CD14-positive monocyte (primary cell): ENCODE data around the gene SAP30BP. TPM values are rescaled to one million over a fixed set of nuclear protein-coding genes. Genes with fewer than 3 reads are reported as not detected.

Experiments
- DNase-seq, 3 donors: peaks; one replicate each; pipeline ENCODE4 v3.0.0-alpha.2; 2011 to 2022
- H2AFZ ChIP-seq: 2 replicates; pipeline ENCODE4 v1.6.0; 2012; ENCODE audit warnings: mild to moderate bottlenecking, low read depth, low read length, inconsistent platforms; ENCODE audit not compliant: insufficient read depth, poor library complexity, severe bottlenecking
- H3K27ac ChIP-seq, 2 donors: 1 replicate in 1 of 2; 2 replicates in 1 of 2; pipeline ENCODE4 v1.5.1; 2012 to 2013; ENCODE audit warnings: low read length in 2 of 2, control low read depth in 1 of 2, inconsistent platforms in 1 of 2, low read depth in 1 of 2, mild to moderate bottlenecking in 1 of 2
- H3K27me3 ChIP-seq, 2 donors: one replicate each; pipeline versions ENCODE4 v1.6.0 to v1.6.1; 2011 to 2013; ENCODE audit warnings: low read length in 2 of 2; ENCODE audit not compliant: control insufficient read depth in 2 of 2, insufficient read depth in 2 of 2
- H3K36me3 ChIP-seq, 2 donors: replicated peaks in 1 of 2; 1 replicate in 1 of 2; 2 replicates in 1 of 2; pipeline versions ENCODE4 v1.5.1 to v1.6.1; 2012 to 2013; ENCODE audit warnings: low read length in 2 of 2, control low read depth in 1 of 2, inconsistent platforms in 1 of 2, mild to moderate bottlenecking in 1 of 2; ENCODE audit not compliant: insufficient read depth in 2 of 2, control insufficient read depth in 1 of 2
- H3K4me1 ChIP-seq, 2 donors: 1 replicate in 1 of 2; 2 replicates in 1 of 2; pipeline versions ENCODE4 v1.5.1 to v1.6.1; 2012 to 2013; ENCODE audit warnings: low read length in 2 of 2, control low read depth in 1 of 2, inconsistent platforms in 1 of 2, mild to moderate bottlenecking in 1 of 2, moderate library complexity in 1 of 2; ENCODE audit not compliant: insufficient read depth in 2 of 2, control insufficient read depth in 1 of 2
- H3K4me2 ChIP-seq: replicated peaks from 2 replicates; pipeline ENCODE3; 2012; ENCODE audit warnings: low read length, moderate library complexity, mild to moderate bottlenecking; ENCODE audit not compliant: poor library complexity, severe bottlenecking; ENCODE audit errors: extremely low read depth
- H3K4me3 ChIP-seq, 3 experiments: fragments of 200-600 bp in 1 of 3; sonication (generic) in 1 of 3; replicated peaks in 1 of 3; 1 replicate in 2 of 3; 2 replicates in 1 of 3; pipeline ENCODE4 v1.5.1; 2011 to 2013; ENCODE audit warnings: low read length in 3 of 3, mild to moderate bottlenecking in 3 of 3, control low read depth in 2 of 3, low read depth in 2 of 3, inconsistent platforms in 1 of 3, moderate library complexity in 1 of 3
- H3K79me2 ChIP-seq: 2 replicates; pipeline ENCODE4 v1.6.0; 2012; ENCODE audit warnings: mild to moderate bottlenecking, control low read depth, inconsistent platforms, low read length, moderate library complexity; ENCODE audit not compliant: insufficient read depth
- H3K9ac ChIP-seq: 2 replicates; pipeline ENCODE4 v1.6.0; 2017; ENCODE audit warnings: low read length, mild to moderate bottlenecking; ENCODE audit not compliant: insufficient read depth, poor library complexity, severe bottlenecking
- H3K9me3 ChIP-seq, 2 donors: replicated peaks in 1 of 2; 1 replicate in 1 of 2; 2 replicates in 1 of 2; pipeline versions ENCODE4 v1.5.1 to v1.6.1; 2012 to 2013; ENCODE audit warnings: low read length in 2 of 2, control low read depth in 1 of 2; ENCODE audit not compliant: control insufficient read depth in 1 of 2, insufficient read depth in 1 of 2
- H4K20me1 ChIP-seq: 2 replicates; pipeline ENCODE4 v1.6.0; 2012; ENCODE audit warnings: mild to moderate bottlenecking, low read length, control low read depth, moderate library complexity; ENCODE audit not compliant: insufficient read depth
- H3K27ac Mint-ChIP-seq, 7 donors: one replicate each; pipeline ENCODE4 v1.8.0; 2020; ENCODE audit warnings: mild to moderate bottlenecking in 7 of 7, mixed read lengths in 7 of 7, moderate library complexity in 6 of 7, inconsistent platforms in 2 of 7
- H3K27me3 Mint-ChIP-seq, 3 donors: one replicate each; pipeline ENCODE4 v1.8.0; 2021 to 2022; ENCODE audit warnings: low read depth in 3 of 3, mild to moderate bottlenecking in 3 of 3, mixed read lengths in 3 of 3, moderate library complexity in 3 of 3, inconsistent platforms in 1 of 3
- H3K36me3 Mint-ChIP-seq, 2 donors: one replicate each; pipeline ENCODE4 v1.8.0; 2020; ENCODE audit warnings: mixed read lengths in 2 of 2, inconsistent platforms in 1 of 2, mild to moderate bottlenecking in 1 of 2
- H3K4me1 Mint-ChIP-seq: one replicate; pipeline ENCODE4 v1.8.0; 2020; ENCODE audit warnings: mild to moderate bottlenecking, mixed read lengths
- H3K4me3 Mint-ChIP-seq, 2 donors: one replicate each; pipeline ENCODE4 v1.8.0; 2020; ENCODE audit warnings: mild to moderate bottlenecking in 2 of 2, mixed read lengths in 2 of 2, moderate library complexity in 1 of 2
- H3K9me3 Mint-ChIP-seq, 7 donors: one replicate each; pipeline ENCODE4 v1.8.0; 2020 to 2022; ENCODE audit warnings: mixed read lengths in 7 of 7, mild to moderate bottlenecking in 6 of 7, moderate library complexity in 6 of 7, inconsistent platforms in 2 of 7
- CTCF ChIP-seq: fragments of 200-600 bp; IDR thresholded peaks from one replicate; pipeline ENCODE4 v1.8.0; 2022; ENCODE audit warnings: antibody characterized with exemption, mild to moderate bottlenecking
- WGBS: methylation state at CpG from one replicate; pipeline ENCODE4 v1.1.5; 2013; ENCODE audit warnings: missing lambda C conversion rate; ENCODE audit not compliant: insufficient coverage; 5-methylcytosine and 5-hydroxymethylcytosine counted together
- intact Hi-C, 2 donors: fragments of 100-400 bp; cut with micrococcal nuclease; formaldehyde crosslinking; loops; one replicate each; pipeline versions ENCODE4 v1.15.0 to v1.15.1; 2023
- polyA plus RNA-seq, 3 donors: library from polyadenylated mRNA; depleted of rRNA in 1 of 3; unstranded in 2 of 3; stranded (reverse) in 1 of 3; fragments of 300-500 nt in 2 of 3; fragments of >200 nt in 1 of 3; fragmentation: Illumina TruSeq in 2 of 3; gene quantifications; 1 replicate in 2 of 3; 2 replicates in 1 of 3; pipeline ENCODE4 v1.2.3, GENCODE V29; 2012 to 2021

Gene SAP30BP
- polyA plus RNA-seq, 3 donors, result 43.8 to 130 (median 61.6) TPM

DNA sequence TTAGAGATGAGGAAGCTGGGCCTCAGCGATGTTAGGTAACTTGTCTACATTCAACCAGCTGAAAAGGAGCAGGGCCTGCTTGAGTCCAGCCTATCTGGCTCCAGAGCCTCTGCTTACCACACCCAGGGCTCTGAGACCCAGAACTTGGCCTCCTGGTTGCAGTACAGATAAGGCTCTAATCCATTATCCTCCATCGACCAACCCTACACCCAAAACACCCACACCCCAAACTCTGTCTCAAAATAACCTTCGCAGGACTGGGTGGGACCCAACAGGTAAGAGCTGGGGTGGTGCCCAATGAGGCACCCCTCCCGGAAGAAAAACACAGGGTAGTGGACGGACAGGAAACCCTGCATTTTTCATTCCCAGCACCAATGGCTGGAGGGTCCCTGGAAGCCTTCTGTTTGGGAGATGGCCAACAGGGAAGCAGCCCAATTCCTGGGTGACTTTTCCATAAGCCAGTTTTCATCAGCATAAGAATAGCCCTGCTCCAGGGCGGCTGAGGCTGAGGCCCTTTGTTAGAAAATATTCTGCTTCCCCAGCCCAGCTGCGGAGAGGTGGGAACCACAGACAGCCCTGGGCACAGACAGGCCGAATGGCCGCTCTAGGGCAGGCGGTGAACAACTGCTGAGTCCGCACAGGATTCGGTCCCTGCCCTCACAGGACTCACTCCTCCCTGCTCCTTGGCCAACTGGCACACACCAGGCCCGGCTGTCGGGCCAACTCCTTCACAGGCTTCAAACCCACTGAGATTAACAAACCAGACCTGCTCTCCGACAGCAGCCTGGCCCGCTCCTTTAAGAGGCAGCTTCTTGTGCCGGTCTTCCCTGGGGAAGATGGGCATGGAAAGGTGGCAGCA is 24.1 kb upstream of the SAP30BP start:
- H3K4me1 Mint-ChIP-seq, result peaks cover 22% of the 10 kb centered on the region
- intact Hi-C loops, result no loop called here
- peaks cover 0 to 2% (median 0%) of the 10 kb centered on the region in 3 donors for H3K27me3 Mint-ChIP-seq
- Histone ChIP-seq H3K79me2 (no peaks in the 10 kb centered on the region), H3K27ac (peak overlapping the region in 1 of 2 donors; percentile 46), H2AFZ (no peak overlapping the region), H3K4me3 (no peak overlapping the region), H3K4me1 (peaks cover 12 to 19% of the 10 kb centered on the region in 2 donors), H3K9me3 (no peaks in the 10 kb centered on the region), H3K36me3 (peaks cover 14 to 39% of the 10 kb centered on the region in 2 donors), H4K20me1 (no peaks in the 10 kb centered on the region), H3K9ac (no peak overlapping the region), H3K27me3 (no peaks in the 10 kb centered on the region), H3K4me2 (no peak overlapping the region)
- over 99% methylated on average over 14 of the region's 17 CpGs for WGBS
- H3K27ac Mint-ChIP-seq, result peak overlapping the region in 2 of 7 donors; percentile 37 to 50
- no peak for DNase-seq
- no peak overlapping the region for H3K4me3 Mint-ChIP-seq
- TF ChIP-seq CTCF, result no peak
- H3K36me3 Mint-ChIP-seq, result peaks cover 20 to 50% of the 10 kb centered on the region in 2 donors
- no peaks in the 10 kb centered on the region for H3K9me3 Mint-ChIP-seq

GRCh38 chr17:75643643-75644017 is 23.5 kb upstream of the SAP30BP start:
- TF ChIP-seq CTCF, result no peak
- Mint-ChIP-seq H3K4me3 (no peak overlapping the region), H3K9me3 (peaks cover 0 to 2% (median 0%) of the 10 kb centered on the region in 7 donors), H3K4me1 (peaks cover 22% of the 10 kb centered on the region), H3K27ac (peak overlapping the region in 2 of 7 donors; percentile 5 to 54), H3K27me3 (peaks cover 0 to 2% (median 0%) of the 10 kb centered on the region in 3 donors), H3K36me3 (peaks cover 18 to 54% of the 10 kb centered on the region in 2 donors)
- Histone ChIP-seq H3K9me3 (no peaks in the 10 kb centered on the region), H3K4me3 (no peak overlapping the region), H3K79me2 (no peaks in the 10 kb centered on the region), H3K4me1 (peaks cover 12 to 19% of the 10 kb centered on the region in 2 donors), H3K9ac (no peak overlapping the region), H3K27me3 (no peaks in the 10 kb centered on the region), H3K36me3 (peaks cover 14 to 42% of the 10 kb centered on the region in 2 donors), H2AFZ (no peak overlapping the region), H4K20me1 (no peaks in the 10 kb centered on the region), H3K4me2 (no peak overlapping the region), H3K27ac (no peak overlapping the region)
- intact Hi-C loops, result no loop called here
- WGBS, result 94% methylated on average over 7 of the region's 7 CpGs
- no peak for DNase-seq
